Astrocyte of the spinal cord (primary cell): ENCODE measurements around the gene PAPLN.

Source experiments
- DNase-seq: peaks from one replicate; pipeline ENCODE4 v3.0.0; 2011; ENCODE audit warnings: low read depth, low spot score
- H3K4me3 ChIP-seq: 2 replicates; pipeline ENCODE4 v1.5.1; 2011; ENCODE audit warnings: low read depth, mild to moderate bottlenecking, low read length, moderate library complexity
- in situ Hi-C: cut with HindIII; loops from 2 replicates; pipeline ENCODE4 v1.10.0; 2017; ENCODE audit warnings: low sequenced_read_pairs
- TF ChIP-seq, protein P1 (sequence below): IDR thresholded peaks from 2 replicates; pipeline ENCODE4 v1.5.1; 2012; ENCODE audit warnings: low read depth, mild to moderate bottlenecking, low read length, inconsistent platforms

Gene PAPLN

DNA sequence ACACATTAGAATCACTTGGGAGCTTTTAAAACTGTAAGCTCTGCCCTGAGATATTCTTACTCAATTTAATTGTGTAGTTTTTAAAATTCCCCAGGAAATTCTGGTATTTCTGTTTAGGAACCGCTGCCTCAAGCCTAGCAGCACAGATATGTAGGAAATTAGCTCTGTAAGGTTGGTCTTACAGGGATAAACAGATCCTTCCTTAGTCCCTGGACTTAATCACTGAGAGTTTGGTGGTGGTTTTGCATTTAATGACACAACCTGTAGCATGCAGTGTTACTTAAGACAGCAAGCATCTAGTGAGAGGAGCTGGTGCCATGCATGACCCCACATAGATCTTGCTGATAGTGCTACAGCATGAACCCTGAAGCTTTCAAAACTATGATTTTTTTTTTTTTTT lies 19.9 kb upstream of the PAPLN start:
- DNase-seq: no peak
- in situ Hi-C loops: no loop called here
- no peak overlapping the region for H3K4me3 ChIP-seq
- TF ChIP-seq, protein P1, sequence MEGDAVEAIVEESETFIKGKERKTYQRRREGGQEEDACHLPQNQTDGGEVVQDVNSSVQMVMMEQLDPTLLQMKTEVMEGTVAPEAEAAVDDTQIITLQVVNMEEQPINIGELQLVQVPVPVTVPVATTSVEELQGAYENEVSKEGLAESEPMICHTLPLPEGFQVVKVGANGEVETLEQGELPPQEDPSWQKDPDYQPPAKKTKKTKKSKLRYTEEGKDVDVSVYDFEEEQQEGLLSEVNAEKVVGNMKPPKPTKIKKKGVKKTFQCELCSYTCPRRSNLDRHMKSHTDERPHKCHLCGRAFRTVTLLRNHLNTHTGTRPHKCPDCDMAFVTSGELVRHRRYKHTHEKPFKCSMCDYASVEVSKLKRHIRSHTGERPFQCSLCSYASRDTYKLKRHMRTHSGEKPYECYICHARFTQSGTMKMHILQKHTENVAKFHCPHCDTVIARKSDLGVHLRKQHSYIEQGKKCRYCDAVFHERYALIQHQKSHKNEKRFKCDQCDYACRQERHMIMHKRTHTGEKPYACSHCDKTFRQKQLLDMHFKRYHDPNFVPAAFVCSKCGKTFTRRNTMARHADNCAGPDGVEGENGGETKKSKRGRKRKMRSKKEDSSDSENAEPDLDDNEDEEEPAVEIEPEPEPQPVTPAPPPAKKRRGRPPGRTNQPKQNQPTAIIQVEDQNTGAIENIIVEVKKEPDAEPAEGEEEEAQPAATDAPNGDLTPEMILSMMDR: no peak

DNA sequence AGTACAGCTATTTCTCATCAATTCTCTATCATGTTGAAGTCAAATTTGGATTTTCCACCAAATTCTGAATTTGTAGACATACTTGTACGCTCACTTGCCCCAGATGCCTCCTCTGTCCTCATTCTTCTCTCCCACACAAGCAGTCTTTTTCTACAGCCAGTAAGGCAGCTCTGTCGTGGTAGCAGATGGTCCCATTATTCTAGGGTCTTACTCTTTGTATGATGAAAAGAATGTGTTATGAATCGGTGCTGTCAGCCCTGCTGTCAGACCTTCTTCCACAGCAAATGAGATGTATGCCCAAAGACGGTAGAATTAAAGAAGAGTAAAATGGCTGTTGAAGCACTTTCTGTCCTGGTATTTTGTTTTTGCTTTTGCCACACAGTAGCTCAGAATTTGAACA lies 17.2 kb upstream of the PAPLN start:
- H3K4me3 ChIP-seq: no peak overlapping the region
- TF ChIP-seq, protein P1: no peak
- in situ Hi-C loops: no loop called here
- DNase-seq: no peak

DNA sequence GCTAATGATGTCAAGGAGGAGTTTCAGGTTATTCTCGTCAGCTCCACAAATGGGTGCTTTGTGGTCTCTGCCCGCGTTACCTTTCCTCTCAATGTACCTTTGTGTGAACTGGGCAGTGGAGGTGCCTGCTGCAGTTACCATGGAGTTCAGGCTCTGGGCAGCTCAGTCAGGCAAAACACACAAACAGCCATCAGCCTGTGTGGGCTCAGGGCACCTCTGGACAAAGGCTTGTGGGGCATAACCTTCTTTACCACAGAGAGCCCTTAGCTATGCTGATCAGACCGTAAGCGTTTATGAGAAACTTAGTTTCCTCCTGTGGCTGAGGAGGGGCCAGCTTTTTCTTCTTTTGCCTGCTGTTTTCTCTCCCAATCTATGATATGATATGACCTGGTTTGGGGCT lies 16.7 kb upstream of the PAPLN start:
- no peak overlapping the region for H3K4me3 ChIP-seq
- TF ChIP-seq, protein P1: no peak
- DNase-seq: no peak
- in situ Hi-C loops: no loop called here

DNA sequence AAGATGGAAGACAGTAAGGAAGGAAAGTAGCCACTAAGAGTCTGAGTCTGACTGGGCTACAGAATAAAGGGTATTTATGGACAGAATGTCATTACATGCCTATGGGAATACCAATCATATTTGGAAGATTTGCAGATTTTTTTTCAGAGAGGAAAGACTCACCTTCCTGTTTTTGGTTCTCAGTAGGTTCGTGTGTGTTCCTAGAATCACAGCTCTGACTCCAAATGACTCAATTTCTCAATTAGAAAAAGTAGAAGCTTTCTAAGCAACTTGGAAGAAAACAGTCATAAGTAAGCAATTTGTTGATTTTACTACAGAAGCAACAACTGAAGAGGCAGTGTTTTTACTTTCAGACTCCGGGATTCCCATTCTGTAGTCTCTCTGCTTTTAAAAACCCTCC lies 15.4 kb upstream of the PAPLN start:
- DNase-seq: no peak
- in situ Hi-C loops: no loop called here
- no peak overlapping the region for H3K4me3 ChIP-seq
- TF ChIP-seq, protein P1: no peak

DNA sequence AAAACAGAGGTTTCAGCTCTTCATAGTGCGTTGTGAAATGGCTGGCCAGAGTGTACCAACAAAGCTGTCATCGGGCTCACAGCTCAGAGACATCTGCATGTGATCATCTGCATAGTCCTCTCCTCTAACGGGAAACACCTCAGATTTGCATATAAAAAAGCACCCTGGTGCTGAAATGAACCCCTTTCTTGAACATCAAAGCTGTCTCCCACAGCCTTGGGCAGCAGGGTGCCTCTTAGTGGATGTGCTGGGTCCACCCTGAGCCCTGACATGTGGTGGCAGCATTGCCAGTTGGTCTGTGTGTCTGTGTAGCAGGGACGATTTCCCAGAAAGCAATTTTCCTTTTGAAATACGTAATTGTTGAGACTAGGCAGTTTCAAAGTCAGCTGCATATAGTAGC lies 14.3 kb upstream of the PAPLN start:
- DNase-seq: no peak
- no peak overlapping the region for H3K4me3 ChIP-seq
- TF ChIP-seq, protein P1: no peak
- in situ Hi-C loops: no loop called here

DNA sequence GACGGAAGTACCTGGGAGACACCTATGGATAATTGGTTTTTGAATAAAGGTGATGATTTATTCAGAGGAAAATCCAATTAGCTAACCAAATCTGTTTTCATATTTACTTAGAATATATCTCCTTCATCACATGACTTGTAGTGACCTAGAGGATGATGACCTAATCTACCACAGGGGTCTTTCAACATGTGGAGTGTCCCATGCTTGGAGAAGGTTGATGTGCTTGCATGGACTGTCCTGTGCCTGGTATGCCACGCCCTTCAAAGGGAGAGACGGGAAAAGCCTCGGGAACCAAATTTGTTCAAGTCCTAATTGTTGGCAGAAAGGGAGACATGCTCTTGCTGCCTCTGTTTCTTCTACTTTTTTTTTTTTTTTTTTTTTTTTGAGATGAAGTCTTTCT lies 11.8 kb upstream of the PAPLN start:
- no peak overlapping the region for H3K4me3 ChIP-seq
- TF ChIP-seq, protein P1: no peak
- in situ Hi-C loops: no loop called here
- no peak for DNase-seq
